HG03108 (cell line): ENCODE data around the gene CWC27.
A peak's percentile ranks its signal among the peaks of the same experiment; 100 is the strongest.

Experiments
- ATAC-seq: cut with Tn5 transposase; IDR thresholded peaks from one replicate; pipeline ENCODE4 v1.9.1; 2021; ENCODE audit warnings: moderate library complexity; ENCODE audit not compliant: unreplicated experiment

CWC27 gene

GRCh38 chr5:65030056-65030455, 261.3 kb downstream of the CWC27 start:
- no peak for ATAC-seq

- no peak for ATAC-seq
Measured at GRCh38 chr5:65032250-65032649, 263.5 kb downstream of the CWC27 start.

GRCh38 chr5:65034029-65034812, 265.5 kb downstream of the CWC27 start:
- ATAC-seq: no peak

GRCh38 chr5:65034813-65035209, 266.1 kb downstream of the CWC27 start:
- no peak for ATAC-seq

- ATAC-seq: peak; percentile 72
Measured at GRCh38 chr5:65035211-65036206, 266.8 kb downstream of the CWC27 start.

- ATAC-seq: no peak
Measured at GRCh38 chr5:65037831-65038815, 269.4 kb downstream of the CWC27 start.

GRCh38 chr5:65041296-65042158, 272.8 kb downstream of the CWC27 start:
- ATAC-seq: no peak

- ATAC-seq: no peak
Measured at GRCh38 chr5:65043843-65044359, 275.2 kb downstream of the CWC27 start.

- ATAC-seq: no peak
Measured at GRCh38 chr5:65047225-65047624, 278.5 kb downstream of the CWC27 start.

- no peak for ATAC-seq
Measured at GRCh38 chr5:65047948-65048690, 279.4 kb downstream of the CWC27 start.

GRCh38 chr5:65050140-65050539, 281.4 kb downstream of the CWC27 start:
- no peak for ATAC-seq

GRCh38 chr5:65050826-65051498, 282.2 kb downstream of the CWC27 start:
- ATAC-seq: no peak

- no peak for ATAC-seq
Measured at GRCh38 chr5:65055938-65056337, 287.2 kb downstream of the CWC27 start.

- peak; percentile 22 for ATAC-seq
Measured at GRCh38 chr5:65059681-65060598, 291.2 kb downstream of the CWC27 start.

- ATAC-seq: peak; percentile 73
Measured at GRCh38 chr5:65061250-65061973, 292.7 kb downstream of the CWC27 start.

- peak; percentile 34 for ATAC-seq
Measured at GRCh38 chr5:65061974-65062353, 293.2 kb downstream of the CWC27 start.
